IPS DF 6.9 (cell line): ENCODE measurements around the gene PAIP2.
A peak's percentile ranks its signal among the peaks of the same experiment; 100 is the strongest.
"Not testable (repeated sequence)": the region's sequence is repeated elsewhere in the genome, so short reads cannot be mapped to it uniquely, and the experiment has no call there.

Source experiments
- DNase-seq: peaks from one replicate; pipeline ENCODE4 v3.0.0-alpha.2; 2013; ENCODE audit warnings: low read depth, low spot score
- H3K27ac ChIP-seq: one replicate; pipeline ENCODE4 v1.5.1; 2013; ENCODE audit warnings: low read length, control low read depth
- H3K27me3 ChIP-seq: 2 replicates; pipeline ENCODE4 v1.6.1; 2013; ENCODE audit warnings: mild to moderate bottlenecking, low read length; ENCODE audit not compliant: control insufficient read depth, insufficient read depth
- H3K36me3 ChIP-seq: 2 replicates; pipeline ENCODE4 v1.6.1; 2013; ENCODE audit warnings: low read length; ENCODE audit not compliant: control insufficient read depth, insufficient read depth
- H3K4me1 ChIP-seq: 2 replicates; pipeline ENCODE4 v1.6.1; 2013; ENCODE audit warnings: low read length; ENCODE audit not compliant: control insufficient read depth, insufficient read depth
- H3K4me3 ChIP-seq: 2 replicates; pipeline ENCODE4 v1.5.1; 2013; ENCODE audit warnings: mild to moderate bottlenecking, low read length
- H3K9me3 ChIP-seq: 2 replicates; pipeline ENCODE4 v1.6.1; 2013; ENCODE audit warnings: low read length, inconsistent platforms; ENCODE audit not compliant: control insufficient read depth, insufficient read depth
- WGBS: extraction: QIAGEN DNeasy Blood & Tissue Kit; methylation state at CpG from one replicate; pipeline ENCODE4 v1.1.7; 2013; ENCODE audit warnings: mixed read lengths, missing lambda C conversion rate; ENCODE audit not compliant: insufficient read length, insufficient coverage; 5-methylcytosine and 5-hydroxymethylcytosine counted together

PAIP2 gene

GRCh38 chr5:139335811-139336210 lies 5.8 kb upstream of the PAIP2 start:
- WGBS = no CpG with 5 or more reads among the region's 6 CpGs
- H3K27ac ChIP-seq = no peak overlapping the region
- no peaks in the 10 kb centered on the region for H3K27me3 ChIP-seq
- H3K9me3 ChIP-seq = no peaks in the 10 kb centered on the region
- no peaks in the 10 kb centered on the region for H3K4me1 ChIP-seq
- peaks cover 7% of the 10 kb centered on the region; the same call in 1 of the 2 replicates for H3K36me3 ChIP-seq
- no peak for DNase-seq
- no peak overlapping the region for H3K4me3 ChIP-seq

- H3K4me1 ChIP-seq = no peaks in the 10 kb centered on the region
- no peak for DNase-seq
- no peak overlapping the region for H3K4me3 ChIP-seq
- no peaks in the 10 kb centered on the region for H3K9me3 ChIP-seq
- no peaks in the 10 kb centered on the region for H3K36me3 ChIP-seq
- H3K27me3 ChIP-seq = no peaks in the 10 kb centered on the region
- no peak overlapping the region for H3K27ac ChIP-seq
- WGBS = no CpG with 5 or more reads among the region's 2 CpGs
Observed at GRCh38 chr5:139340051-139340450, 1.6 kb upstream of the PAIP2 start.

- H3K36me3 ChIP-seq = no peaks in the 10 kb centered on the region
- no peaks in the 10 kb centered on the region for H3K27me3 ChIP-seq
- WGBS = no CpG with 5 or more reads among the region's 17 CpGs
- DNase-seq = no peak
- peak overlapping the region; percentile 22; the same call in 1 of the 2 replicates for H3K4me3 ChIP-seq
- H3K9me3 ChIP-seq = no peaks in the 10 kb centered on the region
- no peaks in the 10 kb centered on the region for H3K4me1 ChIP-seq
- no peak overlapping the region for H3K27ac ChIP-seq
Observed at GRCh38 chr5:139341187-139341688, 416 bp upstream of the PAIP2 start.

GRCh38 chr5:139342423-139342723 lies 719 bp downstream of the PAIP2 start:
- Histone ChIP-seq H3K27ac (no peak overlapping the region), H3K36me3 (no peaks in the 10 kb centered on the region), H3K9me3 (no peaks in the 10 kb centered on the region), H3K4me1 (no peaks in the 10 kb centered on the region), H3K27me3 (no peaks in the 10 kb centered on the region), H3K4me3 (peak overlapping the region; percentile 89; the same call in 1 of the 2 replicates)
- no CpG with 5 or more reads among the region's 16 CpGs for WGBS
- DNase-seq = no peak

GRCh38 chr5:139343476-139343875 lies 1.8 kb downstream of the PAIP2 start:
- H3K4me3 ChIP-seq = no peak overlapping the region
- H3K9me3 ChIP-seq = no peaks in the 10 kb centered on the region
- no peaks in the 10 kb centered on the region for H3K4me1 ChIP-seq
- no CpG with 5 or more reads among the region's 9 CpGs for WGBS
- no peak for DNase-seq
- no peak overlapping the region for H3K27ac ChIP-seq
- no peaks in the 10 kb centered on the region for H3K27me3 ChIP-seq
- H3K36me3 ChIP-seq = no peaks in the 10 kb centered on the region

GRCh38 chr5:139344177-139344576 lies 2.5 kb downstream of the PAIP2 start:
- Histone ChIP-seq H3K4me3 (no peak overlapping the region), H3K4me1 (no peaks in the 10 kb centered on the region), H3K27me3 (no peaks in the 10 kb centered on the region), H3K9me3 (no peaks in the 10 kb centered on the region), H3K36me3 (no peaks in the 10 kb centered on the region), H3K27ac (no peak overlapping the region)
- no CpG with 5 or more reads among the region's 2 CpGs for whole genome bisulfite sequencing
- no peak for DNase-seq

- H3K27ac ChIP-seq, H3K36me3 ChIP-seq, H3K4me3 ChIP-seq, H3K9me3 ChIP-seq, H3K4me1 ChIP-seq, DNase-seq, H3K27me3 ChIP-seq: not testable (repeated sequence)
- whole genome bisulfite sequencing = 100% methylated on average over 3 of the region's 8 CpGs
Observed at GRCh38 chr5:139345442-139345841, 3.8 kb downstream of the PAIP2 start.

GRCh38 chr5:139347863-139348262 lies 6.2 kb downstream of the PAIP2 start:
- H3K27me3 ChIP-seq, H3K4me3 ChIP-seq, H3K9me3 ChIP-seq, H3K4me1 ChIP-seq, H3K36me3 ChIP-seq, DNase-seq, H3K27ac ChIP-seq: not testable (repeated sequence)
- WGBS = no CpG with 5 or more reads among the region's 9 CpGs

- no peaks in the 10 kb centered on the region for H3K36me3 ChIP-seq
- no peaks in the 10 kb centered on the region for H3K4me1 ChIP-seq
- H3K4me3 ChIP-seq = no peak overlapping the region
- no peaks in the 10 kb centered on the region for H3K27me3 ChIP-seq
- H3K27ac ChIP-seq = no peak overlapping the region
- no peak for DNase-seq
- no CpG with 5 or more reads among the region's 3 CpGs for WGBS
- no peaks in the 10 kb centered on the region for H3K9me3 ChIP-seq
Observed at GRCh38 chr5:139354186-139354585, 12.5 kb downstream of the PAIP2 start.

GRCh38 chr5:139355900-139356299 lies 14.2 kb downstream of the PAIP2 start:
- H3K4me3 ChIP-seq, H3K36me3 ChIP-seq, H3K27me3 ChIP-seq, H3K27ac ChIP-seq, H3K9me3 ChIP-seq, H3K4me1 ChIP-seq, DNase-seq: not testable (repeated sequence)
- WGBS = no CpG with 5 or more reads among the region's 8 CpGs

GRCh38 chr5:139358064-139358463 lies 16.4 kb downstream of the PAIP2 start:
- Histone ChIP-seq H3K4me3 (no peak overlapping the region), H3K27me3 (no peaks in the 10 kb centered on the region; the same call in 1 of the 2 replicates), H3K27ac (no peak overlapping the region), H3K4me1 (no peaks in the 10 kb centered on the region), H3K9me3 (no peaks in the 10 kb centered on the region), H3K36me3 (no peaks in the 10 kb centered on the region)
- no peak for DNase-seq
